Fibroblast of lung (primary cell): ENCODE measurements around the gene IGF1R.

Source experiments
- EZH2 ChIP-seq: IDR thresholded peaks from 2 replicates; pipeline ENCODE4 v1.5.1; 2012; ENCODE audit warnings: low read length, control low read depth, mild to moderate bottlenecking; ENCODE audit errors: missing control alignments
- TF ChIP-seq, protein P1 (sequence below), 2 donors: IDR thresholded peaks in 1 of 2; conservative IDR thresholded peaks in 1 of 2; 1 replicate in 1 of 2; 2 replicates in 1 of 2; pipeline ENCODE4 v1.5.1; 2011 to 2012; ENCODE audit warnings: low read length in 2 of 2, control low read depth in 1 of 2, inconsistent platforms in 1 of 2, low read depth in 1 of 2, mild to moderate bottlenecking in 1 of 2

DNA sequence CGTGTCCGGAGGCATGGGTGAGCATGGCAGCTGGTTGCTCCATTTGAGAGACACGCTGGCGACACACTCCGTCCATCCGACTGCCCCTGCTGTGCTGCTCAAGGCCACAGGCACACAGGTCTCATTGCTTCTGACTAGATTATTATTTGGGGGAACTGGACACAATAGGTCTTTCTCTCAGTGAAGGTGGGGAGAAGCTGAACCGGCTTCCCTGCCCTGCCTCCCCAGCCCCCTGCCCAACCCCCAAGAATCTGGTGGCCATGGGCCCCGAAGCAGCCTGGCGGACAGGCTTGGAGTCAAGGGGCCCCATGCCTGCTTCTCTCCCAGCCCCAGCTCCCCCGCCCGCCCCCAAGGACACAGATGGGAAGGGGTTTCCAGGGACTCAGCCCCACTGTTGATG is 309.7 kb downstream of the IGF1R start:
- TF ChIP-seq, protein P1, sequence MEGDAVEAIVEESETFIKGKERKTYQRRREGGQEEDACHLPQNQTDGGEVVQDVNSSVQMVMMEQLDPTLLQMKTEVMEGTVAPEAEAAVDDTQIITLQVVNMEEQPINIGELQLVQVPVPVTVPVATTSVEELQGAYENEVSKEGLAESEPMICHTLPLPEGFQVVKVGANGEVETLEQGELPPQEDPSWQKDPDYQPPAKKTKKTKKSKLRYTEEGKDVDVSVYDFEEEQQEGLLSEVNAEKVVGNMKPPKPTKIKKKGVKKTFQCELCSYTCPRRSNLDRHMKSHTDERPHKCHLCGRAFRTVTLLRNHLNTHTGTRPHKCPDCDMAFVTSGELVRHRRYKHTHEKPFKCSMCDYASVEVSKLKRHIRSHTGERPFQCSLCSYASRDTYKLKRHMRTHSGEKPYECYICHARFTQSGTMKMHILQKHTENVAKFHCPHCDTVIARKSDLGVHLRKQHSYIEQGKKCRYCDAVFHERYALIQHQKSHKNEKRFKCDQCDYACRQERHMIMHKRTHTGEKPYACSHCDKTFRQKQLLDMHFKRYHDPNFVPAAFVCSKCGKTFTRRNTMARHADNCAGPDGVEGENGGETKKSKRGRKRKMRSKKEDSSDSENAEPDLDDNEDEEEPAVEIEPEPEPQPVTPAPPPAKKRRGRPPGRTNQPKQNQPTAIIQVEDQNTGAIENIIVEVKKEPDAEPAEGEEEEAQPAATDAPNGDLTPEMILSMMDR (conservative IDR thresholded peaks at IDR 0.05 in 1 of 2, IDR thresholded peaks at IDR 0.05 in 1 of 2; ENCODE audit: low read depth in 1 of 2, low read length in 2 of 2) = no peak
- TF ChIP-seq EZH2 = no peak
